Gastroesophageal sphincter (tissue), 3 donors: ENCODE data around the gene GIMAP1.

Experiments
- EP300 ChIP-seq: sonication (generic); formaldehyde crosslinking; IDR thresholded peaks from one replicate; pipeline ENCODE4 v1.6.1; 2017; ENCODE audit warnings: antibody characterized with exemption, mild to moderate bottlenecking
- POLR2A ChIP-seq, 2 donors: fragments of 450-650 bp; IDR thresholded peaks; one replicate each; pipeline ENCODE4 v1.6.1; 2017; ENCODE audit warnings: antibody characterized with exemption in 2 of 2, mild to moderate bottlenecking in 2 of 2, moderate library complexity in 1 of 2
- TF ChIP-seq, protein P1 (sequence below), 4 experiments: fragments of 200-600 bp in 2 of 4; fragments of 450-650 bp in 2 of 4; sonication (generic) in 1 of 4; IDR thresholded peaks; one replicate each; pipeline ENCODE4 v1.5.1; 2017 to 2019; ENCODE audit warnings: antibody characterized with exemption in 4 of 4, mild to moderate bottlenecking in 2 of 4, moderate library complexity in 2 of 4

DNA sequence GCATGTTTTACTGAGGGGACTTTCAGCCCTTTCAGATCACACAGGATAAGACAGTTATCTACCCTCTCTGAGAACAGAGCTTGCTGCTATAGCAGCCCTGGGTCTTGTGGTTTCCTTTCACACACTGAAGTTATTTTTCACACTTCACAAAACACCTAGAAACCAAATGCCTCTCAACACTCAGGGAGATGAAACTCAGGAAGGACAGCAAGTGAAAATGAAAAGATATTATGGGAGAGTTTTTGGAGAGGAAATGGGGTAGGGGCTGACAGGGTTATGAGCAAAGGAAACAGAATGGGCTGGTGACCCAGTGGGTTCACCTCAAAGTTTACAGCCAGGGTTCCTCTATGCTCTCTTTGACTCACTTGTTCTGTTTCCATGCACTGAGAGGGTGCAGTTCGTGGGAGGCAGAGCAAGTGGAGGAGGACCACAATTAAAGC is 47.9 kb upstream of the GIMAP1 start:
- TF ChIP-seq EP300 = no peak
- TF ChIP-seq POLR2A (IDR thresholded peaks at IDR 0.05) = no peak
- TF ChIP-seq, protein P1, sequence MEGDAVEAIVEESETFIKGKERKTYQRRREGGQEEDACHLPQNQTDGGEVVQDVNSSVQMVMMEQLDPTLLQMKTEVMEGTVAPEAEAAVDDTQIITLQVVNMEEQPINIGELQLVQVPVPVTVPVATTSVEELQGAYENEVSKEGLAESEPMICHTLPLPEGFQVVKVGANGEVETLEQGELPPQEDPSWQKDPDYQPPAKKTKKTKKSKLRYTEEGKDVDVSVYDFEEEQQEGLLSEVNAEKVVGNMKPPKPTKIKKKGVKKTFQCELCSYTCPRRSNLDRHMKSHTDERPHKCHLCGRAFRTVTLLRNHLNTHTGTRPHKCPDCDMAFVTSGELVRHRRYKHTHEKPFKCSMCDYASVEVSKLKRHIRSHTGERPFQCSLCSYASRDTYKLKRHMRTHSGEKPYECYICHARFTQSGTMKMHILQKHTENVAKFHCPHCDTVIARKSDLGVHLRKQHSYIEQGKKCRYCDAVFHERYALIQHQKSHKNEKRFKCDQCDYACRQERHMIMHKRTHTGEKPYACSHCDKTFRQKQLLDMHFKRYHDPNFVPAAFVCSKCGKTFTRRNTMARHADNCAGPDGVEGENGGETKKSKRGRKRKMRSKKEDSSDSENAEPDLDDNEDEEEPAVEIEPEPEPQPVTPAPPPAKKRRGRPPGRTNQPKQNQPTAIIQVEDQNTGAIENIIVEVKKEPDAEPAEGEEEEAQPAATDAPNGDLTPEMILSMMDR (IDR thresholded peaks at IDR 0.05) = no peak
